OCI-LY3 (cell line): ENCODE results near the gene VDAC1.

Experiments used
- H2AFZ ChIP-seq: fragments of 200-600, 300-600 bp; shearing (Covaris generic); 2 replicates; pipeline ENCODE4 v1.6.0; 2014; ENCODE audit warnings: antibody characterized with exemption, low read depth, low read length
- H3K27ac ChIP-seq: fragments of 200-600, 300-600 bp; sonication (generic); 2 replicates; pipeline ENCODE4 v1.5.1; 2014; ENCODE audit warnings: mild to moderate bottlenecking, low read length, moderate library complexity, mixed read lengths
- H3K27me3 ChIP-seq: fragments of 200-600, 300-600 bp; sonication (generic); 2 replicates; pipeline ENCODE4 v1.6.1; 2014; ENCODE audit warnings: low read depth, low read length, mixed read lengths
- H3K36me3 ChIP-seq: fragments of 200-600, 300-600 bp; sonication (generic); replicated peaks from 2 replicates; pipeline ENCODE3; 2014; ENCODE audit warnings: low read depth, low read length, mixed read lengths
- H3K4me1 ChIP-seq: fragments of 300-600, 200-600 bp; sonication (generic); 2 replicates; pipeline ENCODE4 v1.6.1; 2014; ENCODE audit warnings: low read length, mixed read lengths
- H3K4me2 ChIP-seq: fragments of 200-600, 300-600 bp; sonication (generic); 2 replicates; pipeline ENCODE4 v1.6.1; 2014; ENCODE audit warnings: low read length, mixed read lengths
- H3K4me3 ChIP-seq: fragments of 300-600, 200-600 bp; sonication (generic); 2 replicates; pipeline ENCODE4 v1.5.1; 2014; ENCODE audit warnings: antibody characterized with exemption, mild to moderate bottlenecking, low read length, moderate library complexity
- H3K79me2 ChIP-seq: fragments of 300-600, 200-600 bp; shearing (Covaris generic); 2 replicates; pipeline ENCODE4 v1.6.1; 2014; ENCODE audit warnings: mild to moderate bottlenecking, low read length, mixed read lengths
- H3K9ac ChIP-seq: fragments of 300-600, 200-600 bp; shearing (Covaris generic); 2 replicates; pipeline ENCODE4 v1.6.0; 2014; ENCODE audit warnings: mild to moderate bottlenecking, low read length, moderate library complexity
- H3K9me3 ChIP-seq: fragments of 200-600, 300-600 bp; shearing (Covaris generic); 2 replicates; pipeline ENCODE4 v1.6.1; 2014; ENCODE audit warnings: low read length, mixed read lengths; ENCODE audit not compliant: insufficient read depth
- H4K20me1 ChIP-seq: fragments of 200-600, 300-600 bp; sonication (generic); 2 replicates; pipeline ENCODE4 v1.6.1; 2016; ENCODE audit warnings: low read length, mixed read lengths; ENCODE audit not compliant: insufficient read depth
- CTCF ChIP-seq: fragments of 200-600, 300-600 bp; sonication (generic); IDR thresholded peaks from 2 replicates; pipeline ENCODE4 v1.5.1; 2014; ENCODE audit warnings: antibody characterized with exemption, low read length, low read depth
- EZH2phosphoT487 ChIP-seq: fragments of 200-600 bp; shearing (Covaris generic); IDR thresholded peaks from 2 replicates; pipeline ENCODE4 v1.6.1; 2018; ENCODE audit warnings: antibody characterized with exemption, mixed run types, low read depth

The VDAC1 gene

DNA sequence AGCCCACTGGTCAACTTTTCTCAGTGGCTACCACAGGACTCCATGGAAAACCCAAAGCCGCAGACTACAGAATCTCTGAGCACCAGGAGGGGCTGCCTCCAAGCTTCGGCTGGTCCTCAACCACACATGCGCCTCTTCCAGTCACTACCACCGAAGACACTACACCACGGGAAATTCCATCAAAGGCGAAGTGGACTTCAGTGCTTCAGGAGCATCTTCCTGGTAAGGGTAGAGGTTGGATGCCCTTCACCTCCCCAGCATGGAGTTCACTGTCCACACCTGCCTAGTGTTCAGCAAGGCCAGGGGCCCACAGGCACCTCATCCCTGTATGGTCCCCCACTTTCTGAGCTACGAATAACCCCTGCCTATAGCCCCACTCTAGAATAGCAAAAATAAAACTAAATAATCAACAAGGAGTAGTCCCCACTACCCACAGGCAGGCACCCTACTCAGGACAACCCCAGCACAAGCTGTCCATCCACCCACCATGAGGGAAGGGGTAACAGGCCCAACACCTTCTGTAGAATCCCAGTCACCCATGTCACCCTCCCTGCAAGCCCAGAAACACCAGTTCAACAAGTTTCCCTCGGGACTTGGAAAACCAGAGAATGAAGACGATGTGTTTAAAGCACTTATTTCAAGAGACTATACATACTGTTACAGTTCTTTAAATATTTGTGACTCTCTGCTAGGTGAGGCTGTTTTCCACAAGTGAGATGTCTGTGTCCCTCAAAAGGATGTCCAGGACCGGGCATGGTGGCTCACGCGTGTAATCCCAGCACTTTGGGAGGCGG, 2.6 kb downstream of the VDAC1 start:
- Histone ChIP-seq H3K79me2 (peaks cover 90% of the 10 kb centered on the region), H3K9me3 (no peaks in the 10 kb centered on the region), H3K4me1 (peaks cover 21% of the 10 kb centered on the region), H4K20me1 (peaks cover 56% of the 10 kb centered on the region), H3K4me3 (peak overlapping the region; percentile 96; the same call in 1 of the 2 replicates), H3K9ac (no peak overlapping the region; the same call in 1 of the 2 replicates), H3K4me2 (peak overlapping the region; percentile 100), H3K36me3 (peaks cover 24% of the 10 kb centered on the region), H3K27me3 (no peaks in the 10 kb centered on the region), H2AFZ (no peak overlapping the region), H3K27ac (no peak overlapping the region)
- TF ChIP-seq EZH2phosphoT487 (no peak), CTCF (no peak)

DNA sequence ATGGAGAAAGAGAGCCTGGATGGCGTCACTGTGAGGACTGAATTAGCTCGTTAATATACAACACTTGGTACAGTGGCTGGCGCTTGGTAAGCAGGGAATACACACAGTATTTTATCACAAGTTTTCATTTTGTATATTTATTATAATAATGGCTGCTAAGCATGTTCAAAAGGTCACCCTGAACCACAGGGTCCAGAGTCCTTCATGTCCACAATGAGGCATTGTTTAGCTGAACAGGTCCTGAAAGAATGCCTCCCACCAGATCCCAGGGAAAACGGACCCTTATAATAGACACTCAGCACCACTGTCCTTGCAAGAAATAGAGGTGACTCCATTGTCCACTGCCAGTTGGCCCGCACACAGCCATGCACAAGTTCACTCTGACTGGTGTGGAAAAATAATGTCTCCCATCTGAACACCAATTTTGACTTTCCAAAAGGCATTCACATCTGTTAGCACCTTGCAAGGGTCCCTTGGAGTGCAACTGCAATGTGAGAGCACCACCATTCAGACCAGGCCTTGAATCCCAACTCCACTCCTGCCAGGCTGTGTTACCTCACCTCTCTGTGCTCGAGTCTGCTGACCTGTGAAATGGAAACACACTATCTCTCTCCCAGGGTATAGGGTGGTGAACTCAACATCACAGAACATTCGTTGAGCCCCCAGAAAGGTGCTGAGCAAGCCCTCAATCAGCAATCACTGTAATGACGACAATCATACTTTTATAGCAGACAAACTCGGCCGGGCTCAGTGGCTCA, 3.9 kb downstream of the VDAC1 start:
- Histone ChIP-seq H2AFZ (no peak overlapping the region), H3K4me2 (no peak overlapping the region), H3K4me1 (peaks cover 21% of the 10 kb centered on the region), H4K20me1 (peaks cover 69% of the 10 kb centered on the region), H3K27me3 (no peaks in the 10 kb centered on the region), H3K36me3 (peaks cover 26% of the 10 kb centered on the region), H3K4me3 (no peak overlapping the region), H3K9ac (no peak overlapping the region), H3K79me2 (peaks cover 100% of the 10 kb centered on the region), H3K9me3 (no peaks in the 10 kb centered on the region), H3K27ac (no peak overlapping the region)
- TF ChIP-seq EZH2phosphoT487 = no peak
- no peak for TF ChIP-seq CTCF

DNA sequence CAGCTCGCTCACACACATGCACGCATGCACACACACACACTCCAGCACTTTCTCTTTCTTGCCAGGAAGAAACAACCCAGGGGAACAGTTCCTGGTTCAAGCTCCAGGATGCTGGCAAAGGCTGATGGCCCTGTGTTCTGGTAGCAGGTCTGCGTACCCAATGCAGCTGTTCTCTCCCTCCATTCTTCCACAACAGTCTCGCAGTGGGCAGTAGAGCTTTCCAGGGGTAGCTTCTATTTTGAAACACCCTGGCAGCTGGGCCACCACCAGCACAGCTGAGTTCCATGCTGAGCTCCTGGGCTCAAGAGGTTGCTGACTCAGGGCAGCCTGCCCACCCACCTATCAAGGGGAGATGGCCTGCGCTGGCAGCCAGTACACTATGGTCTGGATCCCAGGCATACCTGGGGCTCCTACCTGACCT, 4.7 kb downstream of the VDAC1 start:
- Histone ChIP-seq H2AFZ (no peak overlapping the region), H4K20me1 (peaks cover 77% of the 10 kb centered on the region), H3K27ac (no peak overlapping the region), H3K27me3 (no peaks in the 10 kb centered on the region), H3K4me1 (peaks cover 15% of the 10 kb centered on the region), H3K9ac (no peak overlapping the region), H3K9me3 (no peaks in the 10 kb centered on the region), H3K4me2 (no peak overlapping the region), H3K4me3 (no peak overlapping the region), H3K79me2 (peaks cover 100% of the 10 kb centered on the region), H3K36me3 (peaks cover 29% of the 10 kb centered on the region)
- no peak for TF ChIP-seq EZH2phosphoT487
- no peak for TF ChIP-seq CTCF

DNA sequence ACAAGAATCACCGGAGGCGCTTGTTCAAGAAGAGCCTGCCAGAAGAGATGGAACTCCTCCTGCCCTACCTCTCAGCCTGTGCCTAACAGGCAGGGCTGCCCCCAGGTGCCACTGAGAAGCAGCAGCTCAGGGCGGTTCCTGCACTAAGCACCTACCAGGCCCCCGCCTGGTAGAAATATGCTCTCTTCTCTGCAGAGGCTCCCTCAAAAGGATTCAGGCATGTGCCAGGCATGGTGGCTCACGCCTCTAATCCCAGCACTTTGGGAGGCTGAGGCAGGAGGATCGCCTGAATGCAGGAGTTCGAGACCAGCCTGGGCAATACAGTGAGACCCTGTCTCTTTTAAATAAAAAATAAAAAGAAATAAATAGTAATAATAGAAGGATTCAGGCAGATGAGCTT, 6.0 kb downstream of the VDAC1 start:
- no peak for TF ChIP-seq CTCF
- TF ChIP-seq EZH2phosphoT487 = no peak
- H3K79me2 ChIP-seq = peaks cover 100% of the 10 kb centered on the region
- H3K9ac ChIP-seq = no peak overlapping the region
- no peak overlapping the region for H3K4me2 ChIP-seq
- peaks cover 29% of the 10 kb centered on the region for H3K36me3 ChIP-seq
- H3K9me3 ChIP-seq = no peaks in the 10 kb centered on the region
- H3K4me1 ChIP-seq = peaks cover 15% of the 10 kb centered on the region
- H3K27ac ChIP-seq = no peak overlapping the region
- no peak overlapping the region for H3K4me3 ChIP-seq
- H2AFZ ChIP-seq = no peak overlapping the region
- H4K20me1 ChIP-seq = peaks cover 89% of the 10 kb centered on the region
- no peaks in the 10 kb centered on the region for H3K27me3 ChIP-seq
